HG02610 (cell line): ENCODE measurements around the gene CTU1.
"Not testable (repeated sequence)": the region's sequence is repeated elsewhere in the genome, so short reads cannot be mapped to it uniquely, and the experiment has no call there.

Source experiments
- ATAC-seq: cut with Tn5 transposase; IDR thresholded peaks from one replicate; pipeline ENCODE4 v1.9.1; 2021; ENCODE audit warnings: mild to moderate bottlenecking, moderate library complexity; ENCODE audit not compliant: unreplicated experiment

CTU1 gene

DNA sequence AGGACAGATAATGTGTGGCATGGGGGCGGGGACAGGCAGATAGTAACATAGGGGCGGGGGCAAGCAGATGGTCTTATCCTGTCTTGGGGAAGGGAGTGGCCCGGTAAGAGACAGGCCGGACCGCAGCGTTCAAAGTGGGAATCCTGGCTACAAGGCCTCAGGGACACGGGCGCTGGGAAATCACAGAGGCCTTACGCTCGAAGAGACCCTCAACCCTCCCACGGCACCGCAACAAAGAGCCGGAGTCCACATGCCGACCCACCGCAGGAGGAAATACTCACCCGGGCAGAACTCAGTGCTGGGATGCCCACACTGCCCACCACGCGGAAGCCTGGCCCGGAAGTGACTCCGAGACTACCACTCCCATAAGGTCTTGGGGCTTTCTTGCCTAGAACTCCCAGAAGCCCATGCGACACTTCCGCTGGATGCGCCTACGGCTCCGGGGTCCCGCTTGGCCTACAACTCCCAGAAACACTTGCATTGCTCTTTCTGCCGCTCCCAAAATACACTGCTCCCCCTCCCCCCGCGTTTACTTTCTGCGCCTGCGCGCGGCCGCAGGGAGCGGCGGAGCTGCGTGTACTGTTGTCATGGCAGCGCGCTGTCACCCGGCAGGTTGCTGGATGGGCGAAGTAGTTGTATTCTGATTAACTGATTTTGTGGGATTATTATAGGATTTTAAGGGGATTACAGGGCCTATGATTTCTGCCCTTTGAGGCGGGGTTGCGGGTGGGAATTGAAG is at the start of gene CTU1:
Gene CTU1 (minus strand): TSS at position 344 of the 739 bp plus-strand sequence. CDS start 3,840 bp downstream, outside the sequence.
- peak; percentile 92 for ATAC-seq

DNA sequence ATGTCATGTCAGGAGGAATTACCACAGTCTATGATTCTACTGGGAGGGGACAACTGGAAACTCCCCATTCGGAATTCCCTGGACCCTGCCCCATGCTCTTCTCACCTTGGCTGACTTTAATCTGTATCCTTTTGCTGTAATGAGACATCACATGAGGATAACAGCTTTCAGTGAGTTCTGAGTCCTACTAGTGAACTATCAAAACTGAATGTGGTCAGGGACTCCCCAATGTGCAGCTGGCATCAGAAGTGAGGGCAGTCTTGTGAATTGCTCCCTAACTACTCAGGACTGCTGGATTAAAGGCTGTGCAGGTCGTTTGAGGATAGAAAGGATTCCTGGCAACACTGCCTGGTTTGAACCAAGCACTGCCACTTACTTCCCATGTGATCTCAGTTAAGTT is 49.1 kb upstream of the CTU1 start:
- ATAC-seq = no peak

- no peak for ATAC-seq
Observed at GRCh38 chr19:51156710-51157109, 48.5 kb upstream of the CTU1 start.

- ATAC-seq = no peak
Observed at GRCh38 chr19:51150627-51151026, 42.4 kb upstream of the CTU1 start.

- ATAC-seq = no peak
Observed at GRCh38 chr19:51148580-51148979, 40.4 kb upstream of the CTU1 start.

- ATAC-seq = no peak
Observed at GRCh38 chr19:51147663-51148062, 39.5 kb upstream of the CTU1 start.

- no peak for ATAC-seq
Observed at GRCh38 chr19:51146751-51147150, 38.5 kb upstream of the CTU1 start.

DNA sequence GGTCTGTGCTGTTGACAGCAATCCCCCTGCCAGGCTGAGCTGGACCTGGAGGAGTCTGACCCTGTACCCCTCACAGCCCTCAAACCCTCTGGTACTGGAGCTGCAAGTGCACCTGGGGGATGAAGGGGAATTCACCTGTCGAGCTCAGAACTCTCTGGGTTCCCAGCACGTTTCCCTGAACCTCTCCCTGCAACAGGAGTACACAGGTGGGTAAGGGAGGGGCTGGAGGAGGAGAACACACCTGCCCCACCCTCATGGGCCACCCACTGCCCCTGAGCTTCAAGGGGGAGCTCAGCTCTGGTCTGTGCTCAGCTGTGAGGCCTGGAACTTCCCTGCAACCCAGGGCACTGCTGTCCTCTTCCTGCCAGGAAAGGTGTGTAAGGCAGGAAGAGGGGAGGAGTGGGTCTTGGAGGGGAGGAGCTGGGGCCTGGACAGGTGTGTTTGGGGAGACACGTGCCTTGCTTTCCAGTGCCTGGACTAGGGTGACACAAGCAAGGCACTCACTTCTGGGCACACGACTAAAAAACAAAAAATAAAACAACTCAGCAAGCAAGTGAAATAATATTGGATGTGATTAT is 37.8 kb upstream of the CTU1 start:
- ATAC-seq = no peak

GRCh38 chr19:51144482-51145045 is 36.4 kb upstream of the CTU1 start:
- no peak for ATAC-seq

DNA sequence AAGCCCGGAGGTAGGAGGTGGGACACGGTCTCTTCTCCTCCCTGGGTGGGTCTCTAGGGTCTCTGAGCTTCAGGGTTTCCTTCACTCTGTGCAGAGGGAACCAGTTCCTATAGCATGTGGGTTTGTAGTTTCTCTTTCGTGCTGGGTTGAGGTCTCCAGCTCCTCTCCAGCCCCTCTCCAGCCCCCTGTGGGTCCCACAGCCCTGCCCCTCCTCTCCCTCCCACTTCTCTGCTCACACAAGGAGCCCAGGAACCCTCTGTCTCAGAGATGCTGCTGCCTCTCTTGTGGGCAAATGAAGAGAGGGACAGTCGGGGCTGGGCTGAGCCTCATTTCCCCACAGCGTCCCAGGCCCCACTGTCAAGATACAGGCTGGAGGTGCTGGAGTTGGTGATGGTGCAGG is 35.3 kb upstream of the CTU1 start:
- ATAC-seq = no peak

DNA sequence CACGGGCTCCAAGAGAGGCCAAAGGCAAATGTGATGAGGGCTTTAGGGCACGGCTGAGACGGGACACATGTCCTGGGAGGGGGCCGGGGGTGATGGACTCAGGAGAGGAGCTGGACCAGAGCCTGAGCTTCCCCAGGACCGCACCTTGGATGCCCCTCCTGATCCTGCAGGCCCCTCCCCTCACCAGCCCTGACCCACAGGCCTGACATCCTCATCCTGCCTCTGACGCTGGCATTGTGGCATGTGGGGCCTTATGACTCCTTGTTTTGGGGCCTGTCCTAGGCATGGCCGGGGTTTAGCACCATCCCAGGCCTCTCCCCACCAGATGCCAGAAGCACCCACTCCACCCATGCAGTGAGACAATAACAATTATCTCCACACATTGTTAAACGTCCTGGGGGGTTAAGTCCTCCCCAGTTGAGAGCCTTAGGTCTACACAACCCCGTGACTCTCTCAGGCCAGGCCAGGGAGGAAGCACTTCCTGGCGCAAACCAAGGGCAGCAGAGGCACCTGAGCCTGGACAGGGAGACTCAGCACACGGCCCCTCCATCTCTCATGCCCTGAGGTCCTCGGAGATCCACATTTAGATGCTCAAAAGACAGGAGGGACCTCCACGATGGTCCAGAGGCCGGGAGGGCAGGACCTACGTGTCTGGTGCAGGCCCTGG is 34.7 kb upstream of the CTU1 start:
- ATAC-seq = not testable (repeated sequence)

DNA sequence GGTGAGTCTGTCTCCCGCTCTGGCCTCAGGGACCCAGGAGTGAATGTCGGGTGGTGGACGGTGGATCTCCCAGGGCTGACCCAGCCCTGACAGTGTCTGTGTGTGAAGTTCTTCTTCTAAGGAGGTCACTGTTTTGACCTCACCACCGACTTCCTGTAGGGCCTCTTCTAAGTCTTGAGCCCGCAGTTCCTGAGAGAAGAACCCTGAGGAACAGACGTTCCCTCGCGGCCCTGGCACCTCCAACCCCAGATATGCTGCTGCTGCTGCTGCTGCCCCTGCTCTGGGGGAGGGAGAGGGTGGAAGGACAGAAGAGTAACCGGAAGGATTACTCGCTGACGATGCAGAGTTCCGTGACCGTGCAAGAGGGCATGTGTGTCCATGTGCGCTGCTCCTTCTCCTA is 33.9 kb upstream of the CTU1 start, which contains the start of gene SIGLEC7:
Gene SIGLEC7 (plus strand): TSS at position 183 of the 400 bp plus-strand sequence. CDS start 69 bp downstream, at position 252.
- ATAC-seq = no peak

DNA sequence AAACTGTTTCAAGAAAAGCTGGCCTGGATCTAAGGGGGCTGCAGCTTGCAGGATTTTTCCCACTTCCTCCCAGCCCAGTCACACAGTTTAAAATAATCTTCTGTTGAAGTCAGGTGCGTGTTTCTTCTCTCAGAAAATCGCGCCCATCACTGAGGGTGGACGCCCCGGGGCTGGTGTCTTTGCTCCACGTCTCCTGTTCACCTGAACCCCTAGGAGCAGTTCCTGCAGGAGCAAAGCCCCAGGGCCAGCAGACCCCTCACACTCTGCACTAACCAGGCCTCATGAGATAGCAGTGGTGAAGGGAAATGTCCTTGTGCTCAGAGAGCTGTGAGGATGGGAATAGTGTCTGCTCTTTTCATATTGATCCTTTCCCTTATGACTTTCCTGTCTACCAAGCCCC is 33.0 kb upstream of the CTU1 start:
- no peak for ATAC-seq

- no peak for ATAC-seq
Observed at GRCh38 chr19:51140441-51140840, 32.2 kb upstream of the CTU1 start.

DNA sequence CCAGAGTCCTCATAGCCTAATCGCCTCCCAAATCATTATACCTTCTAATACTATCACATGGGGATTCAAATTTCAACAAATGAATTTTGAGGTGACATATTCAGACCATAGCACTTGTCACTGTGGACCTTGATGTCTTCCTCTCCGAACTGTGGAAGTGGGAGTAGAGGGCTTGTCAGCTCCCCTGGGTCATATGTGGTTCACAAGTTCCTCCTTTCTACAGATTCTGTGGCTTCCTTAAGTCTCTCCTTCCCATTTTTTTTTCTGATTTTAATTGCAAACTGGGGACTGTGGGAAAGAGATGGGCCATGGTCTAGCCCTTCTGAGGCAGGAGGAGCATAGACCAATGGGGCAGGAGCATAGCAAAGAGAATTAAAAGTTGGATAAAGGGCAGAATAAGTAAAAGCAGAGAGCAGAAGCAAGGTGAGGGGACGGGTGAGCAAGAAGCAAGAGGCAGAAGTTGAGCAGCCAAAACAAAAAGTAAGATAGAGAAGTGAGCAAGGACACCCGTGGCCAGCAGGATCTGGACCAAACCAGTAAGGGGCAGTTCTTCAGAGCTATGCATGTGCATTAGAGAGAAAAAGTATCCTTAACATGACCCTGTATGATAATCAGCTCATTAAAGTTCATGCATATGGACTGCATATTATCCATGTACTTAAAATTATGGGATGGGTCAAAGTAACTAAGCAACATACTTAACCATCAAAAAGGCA is 31.2 kb upstream of the CTU1 start:
- ATAC-seq = no peak

DNA sequence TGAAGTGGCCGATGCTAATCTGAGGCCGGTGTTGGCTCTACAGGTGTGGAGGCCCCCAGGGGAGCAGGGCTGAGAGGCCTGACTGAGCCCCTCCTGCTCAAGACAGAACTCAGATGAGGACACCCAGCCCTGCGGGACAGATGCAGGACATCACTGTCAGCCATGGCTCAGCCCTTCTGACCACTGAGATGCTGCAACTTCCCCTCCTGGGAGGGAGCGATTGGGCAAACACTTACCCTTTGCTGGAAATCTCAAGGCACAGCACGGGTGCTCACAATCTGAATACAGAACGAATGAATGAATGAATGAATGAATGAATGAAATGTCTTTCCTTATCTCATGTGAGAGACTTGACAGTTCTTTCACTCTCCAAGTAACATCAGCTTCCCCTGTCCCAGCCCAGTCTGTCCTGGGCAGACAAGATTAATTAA is 30.4 kb upstream of the CTU1 start:
- no peak for ATAC-seq

GRCh38 chr19:51137792-51138425 is 29.7 kb upstream of the CTU1 start:
- no peak for ATAC-seq

GRCh38 chr19:51136851-51137551 is 28.8 kb upstream of the CTU1 start:
- ATAC-seq = no peak

GRCh38 chr19:51135986-51136762 is 28.0 kb upstream of the CTU1 start:
- no peak for ATAC-seq
